HG03139 (cell line): Measurements from ENCODE around the gene QPCTL.
"Not testable (repeated sequence)": the region's sequence is repeated elsewhere in the genome, so short reads cannot be mapped to it uniquely, and the experiment has no call there.

ENCODE experiments used
- ATAC-seq: cut with Tn5 transposase; IDR thresholded peaks from one replicate; pipeline ENCODE4 v1.9.1; 2021; ENCODE audit not compliant: unreplicated experiment

Gene QPCTL

DNA sequence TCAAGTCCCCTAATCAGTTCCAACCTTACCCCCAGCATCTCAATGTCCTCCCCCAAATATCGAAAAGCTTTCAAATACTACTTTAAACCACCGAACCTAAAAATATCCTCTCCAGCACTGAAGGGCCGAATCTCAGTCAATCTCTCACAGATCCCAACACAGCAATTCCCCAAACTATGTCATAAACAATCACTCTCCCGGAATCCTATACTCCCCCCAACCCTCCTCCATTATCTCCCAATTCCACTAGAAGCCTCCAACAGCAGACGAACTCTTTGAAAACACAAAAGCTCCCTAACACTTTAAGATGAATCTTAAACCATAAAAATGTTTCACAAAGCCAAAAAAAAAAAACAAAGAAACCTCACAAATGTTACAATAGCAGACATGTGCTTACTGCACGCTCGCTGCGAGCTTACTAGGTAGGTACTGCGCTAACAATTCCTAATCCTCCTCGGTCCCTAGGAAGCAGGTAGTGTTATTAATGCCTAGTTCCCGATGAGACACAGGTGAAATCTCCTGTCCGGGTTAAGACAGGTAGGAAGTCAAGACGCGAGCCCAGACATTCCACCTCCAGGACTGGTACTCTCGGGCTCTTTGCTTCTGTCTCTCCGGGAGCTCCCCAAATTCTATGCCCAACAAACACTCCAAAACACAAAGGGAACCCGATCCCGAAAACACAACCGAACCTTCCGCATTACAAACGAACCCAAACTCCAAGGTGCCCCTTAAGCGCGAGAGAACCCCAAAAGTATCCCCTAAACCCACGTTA, 24.1 kb downstream of the QPCTL start:
- ATAC-seq, result no peak

DNA sequence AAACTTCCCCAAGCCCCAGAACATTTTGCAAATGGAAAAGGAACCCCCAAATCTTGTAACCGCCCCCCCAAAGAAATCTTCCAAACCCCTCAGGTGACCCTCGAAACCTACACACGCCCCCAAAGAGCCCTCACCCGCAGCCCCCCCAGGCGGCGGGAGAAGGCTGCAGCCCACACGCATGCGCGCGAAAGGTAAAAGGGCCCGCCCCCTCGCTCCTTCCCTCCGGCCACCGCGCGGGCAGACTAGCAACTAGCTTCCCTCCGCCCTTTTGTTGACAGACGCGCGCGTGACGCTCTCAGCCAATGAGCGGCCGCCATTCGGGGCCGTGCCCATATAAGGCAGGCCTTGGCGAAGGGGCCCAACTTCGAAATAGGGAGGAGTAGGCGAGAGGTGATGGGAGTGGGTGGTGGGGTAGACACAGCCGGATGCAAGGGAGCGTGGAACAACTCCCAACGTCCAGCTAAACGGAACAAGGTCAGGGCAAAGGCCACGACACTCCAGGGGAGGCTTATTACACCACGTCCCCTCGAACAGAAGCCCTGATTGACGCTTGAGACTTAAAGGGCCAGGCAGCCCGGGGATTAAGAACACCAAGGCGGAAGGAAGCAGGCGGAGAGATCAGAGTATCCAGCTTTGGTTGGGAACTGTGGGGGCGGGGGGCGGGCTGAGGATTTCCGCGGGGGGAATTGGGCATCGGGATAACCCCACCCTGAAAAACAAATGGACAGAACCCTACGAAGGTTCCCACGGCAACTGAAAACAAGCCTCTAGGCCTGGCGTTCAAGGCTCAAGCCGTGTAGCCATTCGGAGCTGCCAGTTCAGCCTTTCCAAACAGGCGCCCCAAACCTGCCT, 24.9 kb downstream of the QPCTL start:
- ATAC-seq, result peak; percentile 91

DNA sequence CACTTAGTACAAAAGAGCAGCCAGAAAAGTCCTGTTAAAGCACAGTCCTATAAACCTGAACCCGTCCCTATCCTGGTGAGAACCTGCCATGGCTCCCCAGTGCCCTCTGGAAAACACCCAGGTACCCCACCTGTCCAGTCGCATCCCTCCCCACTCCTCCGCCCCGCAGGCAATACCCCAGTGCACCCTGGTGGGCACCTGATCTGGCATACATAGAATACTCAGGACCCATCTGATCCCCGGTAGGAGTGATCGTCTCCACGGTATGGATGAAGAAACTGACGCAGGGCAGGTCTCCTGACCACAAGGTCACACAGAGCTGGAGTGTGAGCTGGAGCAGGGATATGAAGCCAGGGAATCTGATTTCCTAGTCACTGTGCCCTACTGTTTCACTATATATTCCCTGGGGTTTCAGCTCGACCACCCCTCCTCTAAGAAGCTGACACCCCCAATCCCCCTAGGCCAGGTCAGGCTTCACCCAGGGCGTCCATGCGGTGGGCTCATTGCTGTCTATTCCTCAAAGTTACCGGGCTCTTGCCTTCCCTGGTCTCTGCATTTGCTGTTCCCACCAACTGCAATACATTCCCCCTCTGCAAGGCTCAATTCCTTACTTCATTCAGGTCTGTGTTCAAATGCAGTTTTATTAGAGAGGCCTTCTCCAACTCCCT, 25.7 kb downstream of the QPCTL start:
- no peak for ATAC-seq

DNA sequence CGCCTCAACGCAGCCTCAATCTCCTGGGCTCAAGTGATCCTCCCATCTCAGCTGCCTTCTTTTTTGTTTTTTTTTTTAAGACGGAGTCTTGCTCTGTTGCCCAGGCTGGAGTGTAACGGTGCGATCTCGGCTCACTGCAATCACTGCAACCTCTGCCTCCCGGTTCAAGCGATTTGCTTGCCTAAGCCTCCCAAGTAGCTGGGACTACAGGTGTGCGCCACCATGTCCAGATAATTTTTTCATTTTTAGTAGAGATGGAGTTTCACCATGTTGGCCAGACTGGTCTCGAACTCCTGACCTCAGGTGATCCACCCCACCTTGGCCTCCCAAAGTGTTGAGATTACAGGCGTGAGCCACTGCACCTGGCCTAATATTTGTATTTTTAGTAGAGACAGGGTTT, 27.6 kb downstream of the QPCTL start:
- ATAC-seq, result not testable (repeated sequence)

DNA sequence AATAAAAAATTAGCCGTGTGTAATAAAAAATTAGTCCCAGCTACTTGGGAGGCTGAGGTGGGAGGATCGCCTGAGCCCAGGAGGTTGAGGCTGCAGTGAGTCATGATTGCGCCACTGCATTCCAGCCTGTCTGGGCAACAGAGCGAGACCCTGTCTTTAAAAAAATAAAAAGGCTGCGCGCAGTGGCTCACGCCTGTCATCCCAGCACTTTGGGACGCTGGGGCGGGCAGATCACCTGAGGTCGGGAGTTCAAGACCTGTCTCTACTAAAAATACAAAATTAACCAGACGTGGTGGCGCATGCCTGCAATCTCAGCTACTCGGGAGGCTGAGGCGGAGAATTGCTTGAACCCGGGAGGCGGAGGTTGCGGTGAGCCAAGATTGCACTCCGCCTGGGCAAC, 36.2 kb downstream of the QPCTL start:
- not testable (repeated sequence) for ATAC-seq

DNA sequence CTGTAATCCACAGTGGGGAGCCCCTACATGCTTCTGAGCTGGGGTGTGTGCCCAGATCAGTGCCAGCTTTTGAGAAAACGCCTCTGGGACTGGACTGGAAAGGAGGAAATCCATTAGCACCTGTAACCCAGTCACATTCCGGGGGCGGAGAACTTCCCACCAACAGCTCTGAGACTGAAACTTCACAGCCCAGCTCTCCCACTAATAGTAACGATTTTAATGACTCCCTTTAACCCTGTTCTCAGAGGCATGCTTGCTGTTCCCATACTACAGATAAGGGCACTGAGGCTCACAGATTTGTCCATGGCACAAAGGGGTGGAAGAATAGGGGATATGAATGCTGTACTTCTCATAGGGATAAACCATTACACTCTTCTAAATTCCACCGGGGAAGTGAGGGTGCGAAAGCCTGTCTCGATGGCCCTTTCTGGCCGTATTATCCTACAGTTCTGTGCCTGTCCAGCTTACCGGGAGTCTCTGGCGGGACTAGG, 37.4 kb downstream of the QPCTL start:
- ATAC-seq, result no peak

DNA sequence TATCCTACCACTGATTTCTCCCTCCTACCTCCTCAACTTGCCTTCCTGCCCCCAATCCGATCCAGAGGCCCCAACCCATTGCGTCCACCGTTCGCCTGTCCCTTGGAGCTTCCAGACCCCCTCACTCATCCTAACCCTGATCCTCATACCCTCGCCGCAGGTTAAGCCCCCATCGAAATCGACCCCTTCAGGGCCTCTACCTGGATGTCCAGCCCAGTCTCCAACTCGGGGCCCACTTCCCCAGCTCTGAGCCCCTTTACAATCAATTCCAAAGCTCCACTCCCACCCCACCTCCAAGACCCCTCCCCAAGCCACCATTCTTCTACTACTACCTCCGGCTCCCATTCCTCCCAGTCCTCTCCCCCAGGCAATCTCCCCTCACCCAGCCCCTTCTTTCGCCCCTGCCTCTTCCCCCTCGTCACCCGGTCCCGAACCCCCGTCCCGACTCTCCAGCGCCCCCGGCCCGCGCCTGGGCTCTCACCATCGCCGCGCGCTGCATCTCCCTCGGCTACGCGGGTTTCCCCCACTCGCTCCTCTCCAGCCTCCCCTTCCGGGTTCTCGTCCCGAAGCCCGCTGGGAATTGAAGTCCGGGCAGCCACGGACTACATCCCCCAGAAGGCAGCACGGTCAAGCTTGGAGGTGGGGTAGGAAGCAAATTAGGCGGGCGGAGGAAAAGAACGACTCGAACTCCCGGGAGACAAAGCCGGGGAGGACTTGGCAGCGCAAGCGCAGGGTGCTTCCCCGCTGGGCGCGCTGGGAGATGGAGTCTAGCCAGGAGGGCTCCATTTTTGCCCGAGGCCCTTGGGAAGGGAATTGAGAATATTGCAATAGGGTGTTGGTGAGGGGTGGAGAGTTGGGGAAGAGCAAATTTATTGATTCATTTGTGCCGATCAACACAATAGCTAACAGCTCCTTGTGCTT, 38.2 kb downstream of the QPCTL start, which contains the start of gene FBXO46:
TSS of gene FBXO46 (minus strand) at position 529 of the 921 bp plus-strand sequence. CDS start 17,401 bp downstream, outside the sequence.
- ATAC-seq, result peak; percentile 88

DNA sequence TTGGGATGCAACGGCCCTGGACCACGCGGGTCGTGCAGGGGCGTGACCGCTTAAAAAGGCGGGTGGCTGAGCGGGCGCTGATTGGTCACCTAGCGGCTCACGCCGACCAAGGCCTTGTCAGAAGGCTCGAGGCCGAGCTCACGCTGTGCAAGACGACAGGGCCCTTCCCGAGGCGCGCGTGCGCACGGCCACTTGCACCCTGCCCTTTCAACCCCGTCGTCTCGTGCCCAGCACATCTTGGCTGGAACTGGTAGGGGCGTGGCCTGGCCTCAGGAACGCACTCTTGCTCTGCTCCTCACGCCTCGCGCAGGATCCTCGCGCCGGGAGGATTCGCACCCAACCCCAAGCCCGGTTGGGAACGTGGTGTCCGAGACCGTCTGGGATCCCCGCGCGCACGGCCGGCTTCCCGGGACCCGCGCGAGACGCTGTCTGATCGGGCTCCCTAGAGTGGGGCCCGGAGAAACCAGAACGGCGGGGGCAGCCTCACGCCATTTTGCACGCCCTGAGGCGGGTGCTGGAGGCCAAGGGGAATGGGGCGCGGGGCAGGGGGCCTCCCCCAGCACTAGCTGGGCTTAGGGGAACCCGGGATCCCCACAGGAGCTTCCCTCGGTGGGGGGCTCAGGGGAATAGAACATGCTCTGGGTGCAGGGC, 40.8 kb downstream of the QPCTL start, which contains the start of gene MEIOSIN:
TSS of gene MEIOSIN (plus strand) at position 280 of the 651 bp plus-strand sequence. CDS start 1,938 bp downstream, outside the sequence.
- no peak for ATAC-seq

DNA sequence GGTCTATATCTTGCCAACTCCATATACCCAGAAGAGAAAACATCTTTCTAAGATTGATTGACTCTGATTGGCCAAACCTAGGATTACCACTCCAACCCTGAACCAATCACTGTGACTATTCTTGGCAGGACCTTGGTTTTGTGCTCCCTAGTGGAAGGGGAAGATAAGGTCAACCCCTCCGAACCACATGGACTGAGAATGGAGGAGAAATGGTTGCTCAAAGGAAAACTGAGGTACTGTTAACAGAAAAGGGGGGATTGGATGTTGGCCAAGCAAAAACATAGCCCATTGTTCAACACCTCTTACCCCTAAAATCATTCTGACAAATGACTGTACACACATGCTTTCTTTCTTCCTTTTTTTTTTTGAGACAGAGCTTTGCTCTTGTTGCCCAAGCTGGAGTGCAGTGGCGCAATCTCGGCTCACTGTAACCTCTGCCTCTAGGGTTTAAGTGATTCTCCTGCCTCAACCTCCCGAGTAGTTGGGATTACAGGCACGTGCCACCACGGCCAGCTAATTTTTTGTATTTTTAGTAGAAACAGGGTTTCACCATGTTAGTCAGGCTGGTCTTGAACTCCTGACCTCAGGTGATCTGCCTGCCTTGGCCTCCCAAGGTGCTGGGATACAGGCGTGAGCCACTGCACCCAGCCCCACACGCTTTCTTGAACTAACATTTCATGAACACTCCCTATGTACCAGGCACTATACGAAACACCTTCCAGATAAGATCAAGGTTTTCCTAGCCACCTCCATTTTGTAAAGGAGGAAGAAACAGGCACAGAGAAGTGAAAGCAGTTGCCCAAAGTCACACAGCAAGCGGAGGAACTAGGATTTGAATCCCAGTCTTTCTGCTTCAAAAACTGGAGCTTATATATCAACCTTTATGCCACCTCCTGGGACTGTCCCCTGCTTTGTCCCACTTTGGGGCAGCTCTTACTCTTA, 47.3 kb downstream of the QPCTL start:
- ATAC-seq, result no peak

DNA sequence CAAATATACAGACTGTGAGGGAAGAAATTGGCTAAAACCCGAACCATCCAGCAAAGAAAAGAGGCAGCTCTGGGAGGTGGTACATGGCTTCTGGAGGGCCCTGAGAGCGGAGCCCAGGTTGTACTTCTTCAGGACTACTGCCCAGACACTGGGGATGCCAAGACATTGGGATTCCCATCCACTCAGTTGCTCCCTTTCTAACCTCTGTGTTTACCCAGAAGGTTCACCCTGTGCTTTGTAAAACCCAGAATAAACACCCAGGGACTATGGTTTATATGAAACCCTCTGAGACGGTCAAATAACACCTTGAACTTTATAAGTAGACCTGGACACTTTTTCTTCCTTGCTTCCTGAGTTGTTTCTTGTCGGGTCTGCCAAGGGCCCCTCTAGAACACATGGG, 50.5 kb downstream of the QPCTL start:
- no peak for ATAC-seq

DNA sequence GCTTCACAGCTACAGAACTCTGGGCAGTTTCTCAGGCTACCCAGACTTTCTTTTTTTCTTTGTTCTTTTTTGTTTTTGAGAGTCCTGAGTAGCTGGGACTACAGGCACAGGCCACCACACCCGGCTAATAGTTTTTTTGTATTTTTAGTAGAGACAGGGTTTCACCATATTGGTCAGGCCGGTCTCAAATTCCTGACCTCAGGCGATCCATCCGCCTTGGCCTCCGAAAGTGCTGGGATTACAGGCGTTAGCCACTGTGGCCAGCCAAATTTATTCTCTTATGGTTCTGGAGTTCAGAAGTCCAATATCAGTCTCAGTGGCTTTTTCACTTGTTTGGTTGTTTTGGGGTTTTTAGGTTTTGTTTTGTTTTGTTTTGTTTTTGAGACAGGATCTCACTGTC, 53.1 kb downstream of the QPCTL start:
- no peak for ATAC-seq

DNA sequence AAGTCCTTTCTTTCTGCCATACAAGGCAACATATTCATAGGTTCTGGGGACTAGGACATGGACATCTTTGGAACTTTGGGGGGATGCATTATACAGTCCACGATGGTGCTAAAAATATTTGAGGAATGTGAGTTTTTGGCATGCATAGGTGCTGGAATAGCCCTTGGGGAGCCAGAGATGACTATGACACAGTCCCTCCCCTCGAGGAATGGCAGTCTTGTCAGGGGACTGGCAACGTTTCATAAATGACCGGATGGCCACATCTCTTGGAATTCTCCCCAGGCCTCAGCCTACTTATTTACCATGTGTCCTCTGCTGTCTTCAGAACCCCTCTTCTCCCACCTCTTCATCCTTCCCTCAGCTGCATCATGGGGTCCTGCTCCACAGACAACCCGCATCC, 54.4 kb downstream of the QPCTL start:
- no peak for ATAC-seq

DNA sequence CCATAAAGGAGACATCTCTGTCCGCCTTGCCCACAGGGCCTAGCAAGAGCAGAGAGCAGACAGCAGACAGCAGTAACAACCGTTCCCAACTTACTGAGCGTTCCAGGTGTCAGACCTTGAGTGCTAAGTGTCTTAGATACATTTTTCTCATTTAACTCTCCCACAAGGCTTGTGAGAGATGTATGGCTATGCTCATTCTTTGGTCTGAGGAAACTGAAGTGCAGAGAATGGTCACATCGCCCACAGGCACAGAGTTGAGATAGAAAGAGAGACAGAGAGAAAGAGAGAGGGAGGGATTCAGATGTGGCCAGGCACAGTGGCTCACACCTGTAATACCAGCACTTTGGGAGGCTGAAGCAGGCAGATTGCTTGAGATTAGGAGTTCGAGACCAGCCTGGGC, 55.0 kb downstream of the QPCTL start:
- ATAC-seq, result no peak

DNA sequence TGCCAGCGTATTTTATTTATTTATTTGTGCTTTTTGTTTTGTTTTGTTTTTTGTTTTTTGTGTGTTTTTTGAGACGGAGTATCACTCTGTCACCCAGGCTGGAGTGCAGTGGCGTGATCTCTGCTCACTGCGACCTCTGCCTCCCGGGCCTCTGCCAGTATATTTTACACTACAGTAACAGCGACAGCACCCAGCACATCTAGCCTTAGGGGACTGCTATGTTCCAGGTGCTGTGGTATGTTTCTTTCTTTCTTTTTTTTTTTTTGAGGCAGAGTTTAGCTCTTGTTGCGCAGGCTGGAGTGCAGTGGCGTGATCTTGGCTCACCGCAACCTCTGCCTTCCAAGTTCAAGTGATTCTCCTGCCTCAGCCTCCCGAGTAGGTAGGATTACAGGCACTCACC, 59.0 kb downstream of the QPCTL start:
- ATAC-seq, result not testable (repeated sequence)

DNA sequence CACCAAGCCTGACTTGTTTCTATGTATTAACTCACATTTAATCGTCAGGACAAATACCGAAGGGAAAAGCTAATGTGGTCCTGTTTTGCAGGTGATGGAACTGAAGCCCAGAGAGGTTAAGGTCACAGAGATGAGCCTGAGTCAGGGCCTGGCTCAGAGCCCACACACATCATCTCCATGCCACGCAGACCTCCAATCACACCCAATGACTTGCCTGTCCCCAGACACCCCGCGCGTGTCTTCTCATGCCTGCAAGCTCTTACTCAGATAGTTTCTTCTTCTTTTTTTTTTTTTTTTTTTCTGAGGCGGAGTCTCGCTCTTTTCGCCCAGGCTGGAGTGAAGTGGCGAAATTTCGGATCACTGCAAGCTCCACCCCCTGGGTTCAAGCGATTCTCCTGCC, 60.2 kb downstream of the QPCTL start:
- no peak for ATAC-seq

DNA sequence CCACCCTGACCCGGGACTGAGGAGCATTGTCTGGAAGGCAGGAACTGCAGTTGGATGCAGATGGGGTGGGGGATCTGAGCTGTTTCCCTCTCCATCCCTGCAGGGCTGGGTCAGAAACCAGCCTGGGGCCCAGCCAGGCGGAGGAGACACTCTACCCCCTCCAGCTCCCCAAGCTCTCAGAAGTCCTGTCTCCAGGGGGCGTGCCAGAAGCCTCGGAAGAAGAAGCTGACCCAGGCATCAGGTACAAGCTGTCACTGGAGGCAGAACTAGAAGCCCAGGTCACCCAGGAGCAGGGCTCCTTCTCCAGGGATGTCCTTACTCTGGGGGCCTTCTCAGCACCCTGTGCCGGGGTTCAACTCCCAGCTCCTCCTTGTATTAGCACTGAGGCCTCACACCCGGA, 61.1 kb downstream of the QPCTL start:
- no peak for ATAC-seq
